GM23248 (cell line): ENCODE results near the gene EVL. TPM values are rescaled to one million over a fixed set of nuclear protein-coding genes. Genes with fewer than 3 reads are reported as not detected.

Source experiments
- DNase-seq: peaks from one replicate; pipeline ENCODE4 v3.0.0-alpha.2; 2015
- H2AFZ ChIP-seq: fragments of 200-600 bp; sonication (generic); 2 replicates; pipeline ENCODE4 v1.6.1; 2016; ENCODE audit warnings: antibody characterized with exemption
- H3F3A ChIP-seq: fragments of 200-600 bp; sonication (generic); 2 replicates; pipeline ENCODE4 v1.6.1; 2016; ENCODE audit warnings: mild to moderate bottlenecking, antibody characterized with exemption, mixed run types; ENCODE audit not compliant: insufficient read depth
- H3K27ac ChIP-seq: fragments of 200-600 bp; sonication (generic); 2 replicates; pipeline ENCODE4 v1.5.1; 2016; ENCODE audit warnings: mild to moderate bottlenecking
- H3K27me3 ChIP-seq: fragments of 200-600 bp; sonication (generic); replicated peaks from 2 replicates; pipeline ENCODE4 v1.6.1; 2016; ENCODE audit warnings: mild to moderate bottlenecking; ENCODE audit not compliant: insufficient read depth
- H3K36me3 ChIP-seq: fragments of 200-600 bp; sonication (generic); 2 replicates; pipeline ENCODE4 v1.6.1; 2016; ENCODE audit warnings: low read depth, mild to moderate bottlenecking
- H3K4me1 ChIP-seq: fragments of 200-600 bp; sonication (generic); 2 replicates; pipeline ENCODE4 v1.6.1; 2016; ENCODE audit warnings: mild to moderate bottlenecking; ENCODE audit not compliant: insufficient read depth
- H3K4me2 ChIP-seq: fragments of 200-600 bp; sonication (generic); one replicate; pipeline ENCODE4 v1.6.1; 2016; ENCODE audit warnings: mild to moderate bottlenecking; ENCODE audit not compliant: unreplicated experiment
- H3K4me3 ChIP-seq: fragments of 200-600 bp; sonication (generic); 2 replicates; pipeline ENCODE4 v1.5.1; 2016; ENCODE audit warnings: mild to moderate bottlenecking
- H3K79me2 ChIP-seq: fragments of 200-600 bp; sonication (generic); 2 replicates; pipeline ENCODE4 v1.6.1; 2016; ENCODE audit warnings: mild to moderate bottlenecking; ENCODE audit not compliant: insufficient read depth
- H3K9ac ChIP-seq: fragments of 200-600 bp; sonication (generic); 2 replicates; pipeline ENCODE4 v1.6.1; 2016; ENCODE audit warnings: mild to moderate bottlenecking
- H3K9me2 ChIP-seq: fragments of 200-600 bp; sonication (generic); 2 replicates; pipeline ENCODE4 v1.6.1; 2016; ENCODE audit warnings: mixed run types, mild to moderate bottlenecking, moderate library complexity; ENCODE audit not compliant: insufficient read depth
- H3K9me3 ChIP-seq: fragments of 200-600 bp; sonication (generic); one replicate; pipeline ENCODE4 v1.6.1; 2017; ENCODE audit warnings: low read depth
- H4K20me1 ChIP-seq: fragments of 200-600 bp; sonication (generic); 2 replicates; pipeline ENCODE4 v1.6.0; 2016; ENCODE audit not compliant: insufficient read depth
- EZH2 ChIP-seq: fragments of 200-600 bp; sonication (generic); IDR thresholded peaks from 2 replicates; pipeline ENCODE4 v1.6.1; 2018; ENCODE audit warnings: antibody characterized with exemption, mild to moderate bottlenecking; ENCODE audit not compliant: insufficient read depth, poor library complexity, severe bottlenecking
- EZH2phosphoT487 ChIP-seq: fragments of 200-600 bp; sonication (generic); IDR thresholded peaks from 2 replicates; pipeline ENCODE4 v1.6.1; 2018; ENCODE audit warnings: antibody characterized with exemption, moderate library complexity, mild to moderate bottlenecking, low read depth; ENCODE audit not compliant: insufficient read depth
- WGBS, 2 experiments: methylation state at CpG; one replicate each; pipeline ENCODE4 v1.1.6; 2015 to 2017; ENCODE audit warnings: low lambda C conversion rate in 2 of 2, low coverage in 1 of 2; ENCODE audit errors: missing lambda C conversion rate in 2 of 2; 5-methylcytosine and 5-hydroxymethylcytosine counted together
- in situ Hi-C: fragments of 300-500 bp; cut with MboI; formaldehyde crosslinking; loops from 2 replicates; pipeline ENCODE4 v1.15.0; 2020
- polyA plus RNA-seq: library from polyadenylated mRNA; unstranded; fragments of >200 nt; fragmentation: Nextera tagmentation; extraction: Ambion mirVana; gene quantifications from 2 replicates; pipeline ENCODE4 v1.2.1, GENCODE V29; 2016
- total RNA-seq: library from RNA; depleted of rRNA; stranded (reverse); fragments of >200 nt; shearing (Covaris generic); gene quantifications from 2 replicates; pipeline ENCODE4 v1.2.3, GENCODE V29; 2014

Gene EVL
- total and polyA plus RNA-seq, 2 experiments from 2014 or later: 6.6 to 29.9 TPM

GRCh38 chr14:100138082-100138787, 73.0 kb downstream of the EVL start:
- Histone ChIP-seq H3K36me3 (no peaks in the 10 kb centered on the region), H3K79me2 (no peaks in the 10 kb centered on the region), H3K9ac (no peak overlapping the region), H3K27ac (no peak overlapping the region), H2AFZ (no peak overlapping the region), H3K9me3 (no peaks in the 10 kb centered on the region), H3F3A (no peaks in the 10 kb centered on the region; the same call in 1 of the 2 replicates), H3K9me2 (no peaks in the 10 kb centered on the region), H3K4me2 (no peak overlapping the region), H3K4me1 (peaks cover 4% of the 10 kb centered on the region), H3K4me3 (no peak overlapping the region), H3K27me3 (no peaks in the 10 kb centered on the region), H4K20me1 (no peaks in the 10 kb centered on the region)
- no peak for DNase-seq
- WGBS, 2 experiments: 77 to 82% methylated on average over 8 of the region's 8 CpGs
- TF ChIP-seq EZH2 (no peak), EZH2phosphoT487 (no peak)
- in situ Hi-C loops: no loop called here

DNA sequence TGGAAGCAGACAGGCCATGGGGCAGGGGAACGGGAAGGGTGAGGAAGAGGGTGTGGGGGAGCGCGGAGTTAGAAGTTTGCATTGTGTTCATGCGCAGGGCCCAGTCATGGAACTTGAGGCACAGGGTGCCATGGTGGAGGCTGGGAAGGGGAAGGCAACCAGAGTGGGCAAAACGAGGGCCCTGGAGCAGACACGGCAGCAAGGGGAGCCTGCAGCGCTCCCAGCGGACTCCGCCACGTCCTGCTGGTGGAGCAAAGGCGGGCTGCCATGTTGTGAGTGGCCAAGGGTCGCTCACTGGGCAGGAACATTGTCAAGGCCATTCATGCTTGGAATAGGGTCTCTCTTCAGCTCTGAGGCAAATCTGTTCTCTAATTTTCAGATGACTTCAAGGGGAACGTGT, 73.7 kb downstream of the EVL start:
- no peak overlapping the region for H3K4me3 ChIP-seq
- no peaks in the 10 kb centered on the region for H3F3A ChIP-seq
- H3K27me3 ChIP-seq: no peaks in the 10 kb centered on the region
- no peaks in the 10 kb centered on the region for H3K79me2 ChIP-seq
- no peak for DNase-seq
- H3K4me1 ChIP-seq: no peaks in the 10 kb centered on the region
- no peaks in the 10 kb centered on the region for H3K36me3 ChIP-seq
- H3K4me2 ChIP-seq: no peak overlapping the region
- TF ChIP-seq EZH2: no peak
- TF ChIP-seq EZH2phosphoT487: no peak
- H3K9ac ChIP-seq: no peak overlapping the region
- H2AFZ ChIP-seq: no peak overlapping the region
- H3K27ac ChIP-seq: no peak overlapping the region
- no peaks in the 10 kb centered on the region for H4K20me1 ChIP-seq
- 95 to 97% methylated on average over 11 to 13 of the region's 13 CpGs for WGBS, 2 experiments
- in situ Hi-C loops: no loop called here
- no peaks in the 10 kb centered on the region for H3K9me3 ChIP-seq
- H3K9me2 ChIP-seq: no peaks in the 10 kb centered on the region

- Histone ChIP-seq H3K27ac (no peak overlapping the region), H4K20me1 (no peaks in the 10 kb centered on the region), H3K36me3 (no peaks in the 10 kb centered on the region), H3K9me3 (no peaks in the 10 kb centered on the region), H3K9me2 (no peaks in the 10 kb centered on the region), H3K79me2 (no peaks in the 10 kb centered on the region), H3F3A (no peaks in the 10 kb centered on the region), H3K4me3 (no peak overlapping the region), H3K4me1 (no peaks in the 10 kb centered on the region), H3K9ac (no peak overlapping the region), H2AFZ (no peak overlapping the region), H3K4me2 (no peak overlapping the region), H3K27me3 (no peaks in the 10 kb centered on the region)
- TF ChIP-seq EZH2 (no peak), EZH2phosphoT487 (no peak)
- no peak for DNase-seq
- in situ Hi-C loops: no loop called here
- 92 to 94% methylated on average over 16 of the region's 16 CpGs for WGBS, 2 experiments
Observed at GRCh38 chr14:100140452-100141078, 75.3 kb downstream of the EVL start.

GRCh38 chr14:100141098-100141497, 75.9 kb downstream of the EVL start:
- H3K4me2 ChIP-seq: no peak overlapping the region
- in situ Hi-C loops: no loop called here

More at GRCh38 chr14:100141098-100141497, 75.9 kb downstream of the EVL start:
- no peak overlapping the region for H3K4me3 ChIP-seq
- 91 to 95% methylated on average over 7 of the region's 7 CpGs for WGBS, 2 experiments
- no peaks in the 10 kb centered on the region for H3K79me2 ChIP-seq
- H4K20me1 ChIP-seq: no peaks in the 10 kb centered on the region
- DNase-seq: no peak
- H3K9me3 ChIP-seq: no peaks in the 10 kb centered on the region
- H3K27me3 ChIP-seq: no peaks in the 10 kb centered on the region
- H3K9ac ChIP-seq: no peak overlapping the region
- H3K4me1 ChIP-seq: no peaks in the 10 kb centered on the region
- no peaks in the 10 kb centered on the region for H3F3A ChIP-seq
- no peaks in the 10 kb centered on the region for H3K9me2 ChIP-seq
- no peaks in the 10 kb centered on the region for H3K36me3 ChIP-seq
- no peak overlapping the region for H2AFZ ChIP-seq
- TF ChIP-seq EZH2 (no peak), EZH2phosphoT487 (no peak)
- H3K27ac ChIP-seq: no peak overlapping the region
